ENCODE data around the gene DECR2.

DECR2 gene

GRCh38 chr16:363110-363765, 38.4 kb upstream of the DECR2 start:
- no peak for TF ChIP-seq CTCF (IDR thresholded peaks at IDR 0.05; ENCODE audit: low read depth, low read length)
- DNase-seq (ENCODE audit: low read depth in 2 of 2): no peak
- H3K4me3 ChIP-seq (replicated peaks in 1 of 2; ENCODE audit: low read depth in 2 of 2, low read length in 2 of 2): no peak overlapping the region

GRCh38 chr16:363766-364490, 37.8 kb upstream of the DECR2 start:
- TF ChIP-seq CTCF (IDR thresholded peaks at IDR 0.05; ENCODE audit: low read depth, low read length): no peak
- no peak for DNase-seq (ENCODE audit: low read depth in 2 of 2)
- no peak overlapping the region for H3K4me3 ChIP-seq (replicated peaks in 1 of 2; ENCODE audit: low read depth in 2 of 2, low read length in 2 of 2)

GRCh38 chr16:364595-365491, 36.8 kb upstream of the DECR2 start:
- DNase-seq (ENCODE audit: low read depth in 2 of 2): no peak
- no peak for TF ChIP-seq CTCF (IDR thresholded peaks at IDR 0.05; ENCODE audit: low read depth, low read length)
- no peak overlapping the region for H3K4me3 ChIP-seq (replicated peaks in 1 of 2; ENCODE audit: low read depth in 2 of 2, low read length in 2 of 2)

GRCh38 chr16:366476-366875, 35.2 kb upstream of the DECR2 start:
- no peak for TF ChIP-seq CTCF (IDR thresholded peaks at IDR 0.05; ENCODE audit: low read depth, low read length)

GRCh38 chr16:367333-367903, 34.3 kb upstream of the DECR2 start:
- no peak for TF ChIP-seq CTCF (IDR thresholded peaks at IDR 0.05; ENCODE audit: low read depth, low read length)
- no peak for DNase-seq (ENCODE audit: low read depth in 2 of 2)
- H3K4me3 ChIP-seq (replicated peaks in 1 of 2; ENCODE audit: low read depth in 2 of 2, low read length in 2 of 2): no peak overlapping the region

More at GRCh38 chr16:366476-366875, 35.2 kb upstream of the DECR2 start:
- no peak for DNase-seq (ENCODE audit: low read depth in 2 of 2)
- H3K4me3 ChIP-seq (replicated peaks in 1 of 2; ENCODE audit: low read depth in 2 of 2, low read length in 2 of 2): no peak overlapping the region

GRCh38 chr16:368388-369158, 33.1 kb upstream of the DECR2 start:
- TF ChIP-seq CTCF (IDR thresholded peaks at IDR 0.05; ENCODE audit: low read depth, low read length): no peak
- DNase-seq (ENCODE audit: low read depth in 2 of 2): no peak
- no peak overlapping the region for H3K4me3 ChIP-seq (replicated peaks in 1 of 2; ENCODE audit: low read depth in 2 of 2, low read length in 2 of 2)

Measured in cardiac fibroblast (primary cell).